ENCODE results near the gene CILP. TPM values are rescaled to one million over a fixed set of nuclear protein-coding genes. Genes with fewer than 3 reads are reported as not detected.

The CILP gene
- total RNA-seq, 1 donor from 2014 or later, result not detected

GRCh38 chr15:65163041-65163440 is 48.2 kb downstream of the CILP start:
- intact Hi-C loops (cut with micrococcal nuclease), result no loop called here

GRCh38 chr15:65156692-65157091 is 54.6 kb downstream of the CILP start:
- intact Hi-C loops (cut with micrococcal nuclease), result no loop called here

GRCh38 chr15:65154720-65155119 is 56.6 kb downstream of the CILP start:
- intact Hi-C loops (cut with micrococcal nuclease), result no loop called here

GRCh38 chr15:65147902-65148301 is 63.4 kb downstream of the CILP start:
- intact Hi-C loops (cut with micrococcal nuclease), result no loop called here

GRCh38 chr15:65146438-65146837 is 64.8 kb downstream of the CILP start:
- intact Hi-C loops (cut with micrococcal nuclease), result no loop called here

Other genes with a start within 250 kb of the CILP start
- 58.2 and 63.6 TPM in 2 replicates for gene SPG21, start 221.6 kb downstream of the CILP start, total RNA-seq
- 12.4 TPM in 2 replicates for gene MTFMT, start 181.8 kb downstream of the CILP start, total RNA-seq
- gene SLC51B, start 166.1 kb downstream of the CILP start, total RNA-seq, result not detected in 2 replicates
- not detected in 2 replicates for gene RASL12, start 143.5 kb downstream of the CILP start, total RNA-seq
- not detected in 2 replicates for gene KBTBD13, start 134.7 kb downstream of the CILP start, total RNA-seq
- 5.2 and 5.3 TPM in 2 replicates for gene UBAP1L, start 96.3 kb downstream of the CILP start, total RNA-seq
- gene PDCD7, start 77.7 kb downstream of the CILP start, total RNA-seq, result 42.4 and 46.1 TPM in 2 replicates
- 45.0 and 49.6 TPM in 2 replicates for gene CLPX, start 26.1 kb downstream of the CILP start, total RNA-seq
- gene PARP16, start 75.4 kb upstream of the CILP start, total RNA-seq, result 10.2 and 11.3 TPM in 2 replicates
- not detected in 2 replicates for gene RNU5A-1, start 84.6 kb upstream of the CILP start, total RNA-seq
- gene RNU5B-1, start 93.2 kb upstream of the CILP start, total RNA-seq, result not detected in 2 replicates
- gene IGDCC3, start 166.5 kb upstream of the CILP start, total RNA-seq, result not detected in 2 replicates
- 0.05 and 0.59 TPM in 2 replicates for gene IGDCC4, start 211.5 kb upstream of the CILP start, total RNA-seq

Measured in T-helper 1 cell treated with Interleukin-12 subunit alpha and Interleukin-12 subunit beta and Interleukin-4 antibody, amounts not matched to agents 30 ng/mL and 1 ng/mL, for 36 hours (primary cell).